CD4-positive, alpha-beta T cell treated with Interleukin-6 for 4 hours (primary cell): ENCODE data around the gene OR1A2.
"Not testable (repeated sequence)": the region's sequence is repeated elsewhere in the genome, so short reads cannot be mapped to it uniquely, and the experiment has no call there.

Experiments used
- DNase-seq: peaks from one replicate; pipeline ENCODE4 v3.0.0-alpha.2; 2020; ENCODE audit warnings: mixed read lengths

OR1A2 gene, protein sequence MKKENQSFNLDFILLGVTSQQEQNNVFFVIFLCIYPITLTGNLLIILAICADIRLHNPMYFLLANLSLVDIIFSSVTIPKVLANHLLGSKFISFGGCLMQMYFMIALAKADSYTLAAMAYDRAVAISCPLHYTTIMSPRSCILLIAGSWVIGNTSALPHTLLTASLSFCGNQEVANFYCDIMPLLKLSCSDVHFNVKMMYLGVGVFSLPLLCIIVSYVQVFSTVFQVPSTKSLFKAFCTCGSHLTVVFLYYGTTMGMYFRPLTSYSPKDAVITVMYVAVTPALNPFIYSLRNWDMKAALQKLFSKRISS

GRCh38 chr17:3197219-3197618, at the start of gene OR1A2:
OR1A2 (plus strand) TSS chr17:3197519; CDS start chr17:3197519, 0 bp downstream.
- no peak for DNase-seq

DNA sequence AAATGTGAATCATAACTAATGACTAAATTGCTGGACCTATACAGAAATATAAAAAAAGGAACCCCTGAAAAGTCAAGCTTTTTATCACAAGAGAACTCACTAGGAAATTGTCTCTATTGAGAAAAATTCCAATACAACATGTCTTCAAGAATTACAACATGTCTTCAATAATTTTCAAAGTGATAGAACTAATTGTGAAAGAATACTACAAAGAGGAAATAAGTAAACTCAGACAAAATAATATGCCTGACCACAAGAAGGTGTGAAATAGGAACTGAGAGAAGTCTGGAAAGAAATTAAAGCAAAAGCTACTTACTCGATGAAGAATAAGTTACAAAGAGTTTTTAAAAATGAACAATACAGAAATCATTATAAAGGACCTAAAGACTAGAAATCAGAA, 40.1 kb upstream of the OR1A2 start:
- no peak for DNase-seq

DNA sequence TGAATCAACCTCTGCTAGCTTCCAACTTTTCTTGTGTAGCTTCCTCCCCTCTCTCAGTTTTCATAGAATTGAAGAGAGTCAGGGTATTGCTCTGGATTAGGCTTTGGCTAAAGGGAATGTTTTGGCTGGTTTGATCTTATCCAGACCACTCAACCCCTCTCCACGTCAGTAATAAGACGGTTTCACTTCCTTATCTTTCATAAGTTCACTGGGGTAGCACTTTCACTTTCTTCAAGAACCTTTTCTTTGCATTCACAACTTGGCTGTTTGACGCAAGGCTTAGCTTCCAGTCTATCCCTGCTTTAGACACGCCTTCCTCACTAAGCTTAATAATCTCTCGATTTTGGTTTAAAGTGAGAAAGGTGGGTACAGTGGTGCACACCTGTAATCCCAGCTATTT, 29.7 kb upstream of the OR1A2 start:
- no peak for DNase-seq

GRCh38 chr17:3189961-3190360, 7.4 kb upstream of the OR1A2 start:
- DNase-seq: no peak

DNA sequence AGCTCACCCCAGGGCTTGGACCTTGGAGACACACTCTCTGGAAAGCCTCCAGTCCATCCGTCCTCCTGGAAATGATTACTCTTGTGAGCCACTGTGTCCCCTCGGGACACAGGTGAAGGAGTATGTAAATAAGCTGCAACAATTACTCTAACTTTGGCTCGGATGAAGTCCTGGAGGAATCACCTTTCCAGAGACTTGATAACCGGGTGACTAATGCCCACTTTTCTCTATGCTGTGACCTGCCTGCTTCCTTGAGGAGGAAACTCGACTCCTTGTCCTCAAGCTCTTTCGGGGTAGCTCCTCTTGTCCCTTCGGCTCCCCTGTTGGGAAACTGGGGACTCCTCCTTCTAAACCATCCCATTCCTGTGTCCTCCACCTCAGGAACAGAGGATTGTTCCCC, 10.0 kb downstream of the OR1A2 start, which contains the start of gene OR1A1:
Gene OR1A1, plus strand, starts transcription at position 301 of the 400 bp plus-strand sequence. CDS start 7,954 bp downstream, outside the sequence.
- DNase-seq: no peak

DNA sequence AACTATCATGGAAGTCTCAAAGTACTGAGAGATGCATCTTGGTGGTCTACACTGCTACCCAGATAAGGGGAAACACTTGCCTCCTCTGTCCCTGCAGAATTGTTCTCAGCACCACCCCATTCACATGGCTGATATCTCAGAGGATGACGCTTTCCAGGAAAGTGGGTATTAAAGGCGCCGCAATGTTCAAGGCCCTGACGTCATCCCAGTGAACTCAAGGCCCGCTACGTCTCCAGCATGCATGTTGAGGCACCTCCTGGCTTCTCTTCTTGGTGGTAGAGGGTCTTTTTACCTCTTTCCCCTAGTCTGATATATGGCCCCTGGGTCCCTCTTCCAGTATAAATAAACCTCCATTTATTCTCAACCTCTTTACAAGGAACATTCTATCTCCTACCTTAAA, 11.2 kb downstream of the OR1A2 start:
- DNase-seq: no peak

DNA sequence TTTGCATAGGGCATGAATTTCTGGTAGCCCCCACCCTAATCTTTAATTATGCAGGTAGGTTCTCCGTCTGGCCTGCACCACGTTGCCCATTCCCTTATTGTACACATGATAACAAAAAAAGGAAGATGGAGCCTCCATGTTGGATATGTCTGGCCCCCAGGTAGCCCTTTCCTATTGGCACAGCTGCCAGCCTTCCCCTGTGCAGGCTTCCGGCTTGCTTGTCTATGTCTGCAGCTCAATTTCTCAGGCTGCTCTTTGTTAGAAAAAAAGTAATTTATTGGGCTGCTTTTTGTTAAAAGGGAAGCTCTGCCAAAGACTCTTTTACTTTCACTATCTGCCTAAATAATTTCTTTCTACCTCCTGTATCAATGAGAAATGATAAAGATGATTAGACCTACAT, 15.7 kb downstream of the OR1A2 start:
- no peak for DNase-seq

- no peak for DNase-seq
Observed at GRCh38 chr17:3213587-3213986, 16.3 kb downstream of the OR1A2 start.

DNA sequence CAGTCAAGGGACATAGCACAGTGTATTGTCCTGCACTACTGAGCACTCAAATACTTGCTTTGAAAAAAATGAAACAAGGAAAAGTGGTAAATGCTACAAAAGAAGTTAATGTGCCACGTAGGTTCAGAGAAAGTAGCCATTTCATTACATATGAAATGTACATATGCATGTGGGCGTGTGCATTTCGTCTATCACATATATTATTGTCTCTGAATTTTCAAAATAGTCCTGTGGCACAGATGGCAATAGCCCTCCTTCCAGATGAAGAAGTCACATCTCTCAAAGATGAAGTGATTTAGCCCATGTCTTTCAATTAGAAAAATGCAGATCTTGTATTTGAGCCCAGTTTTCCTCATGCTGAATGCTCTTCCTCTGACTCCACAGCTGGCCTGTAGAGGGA, 22.7 kb downstream of the OR1A2 start:
- DNase-seq: not testable (repeated sequence)

GRCh38 chr17:3221850-3222249, 24.5 kb downstream of the OR1A2 start:
- DNase-seq: no peak

DNA sequence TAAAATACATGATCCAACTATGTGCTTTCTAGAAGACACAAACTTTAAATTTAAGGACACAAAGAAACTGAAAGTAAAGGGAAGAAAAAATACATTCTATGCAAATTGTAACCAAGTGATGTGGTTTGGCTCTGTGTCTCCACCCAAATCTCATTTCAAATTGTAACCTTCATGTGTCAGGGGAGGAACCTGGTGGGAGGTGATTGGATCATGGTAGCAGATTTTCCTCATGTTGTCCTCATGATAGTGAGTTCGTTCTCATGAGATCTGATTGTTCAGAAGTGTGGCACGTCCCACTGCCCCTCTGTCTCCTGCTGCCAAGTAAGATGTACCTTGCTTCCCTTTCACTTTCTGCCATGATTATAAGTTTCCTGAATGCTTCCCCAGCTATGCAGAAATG, 25.2 kb downstream of the OR1A2 start:
- DNase-seq: no peak

GRCh38 chr17:3224721-3225352, 27.5 kb downstream of the OR1A2 start:
- not testable (repeated sequence) for DNase-seq

DNA sequence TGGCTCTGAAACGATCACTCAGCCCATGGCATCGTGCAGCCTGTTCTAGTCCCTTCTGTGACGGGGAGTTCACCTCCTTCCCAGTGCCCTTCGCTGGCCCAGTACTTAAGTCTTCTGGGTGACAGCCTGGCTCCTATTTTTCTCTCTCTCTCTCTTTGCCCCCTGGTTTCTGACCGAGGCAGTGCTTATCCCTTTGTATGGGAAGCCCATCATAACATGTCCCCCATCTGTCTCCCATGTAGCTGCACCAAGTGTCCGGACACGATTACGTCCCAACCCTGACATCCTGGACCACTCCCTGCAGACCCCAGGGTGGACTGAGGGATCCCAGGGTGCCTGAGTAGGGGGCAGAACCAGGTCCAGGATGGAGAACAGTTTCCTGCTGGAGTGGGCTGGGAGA, 35.0 kb downstream of the OR1A2 start:
- not testable (repeated sequence) for DNase-seq

DNA sequence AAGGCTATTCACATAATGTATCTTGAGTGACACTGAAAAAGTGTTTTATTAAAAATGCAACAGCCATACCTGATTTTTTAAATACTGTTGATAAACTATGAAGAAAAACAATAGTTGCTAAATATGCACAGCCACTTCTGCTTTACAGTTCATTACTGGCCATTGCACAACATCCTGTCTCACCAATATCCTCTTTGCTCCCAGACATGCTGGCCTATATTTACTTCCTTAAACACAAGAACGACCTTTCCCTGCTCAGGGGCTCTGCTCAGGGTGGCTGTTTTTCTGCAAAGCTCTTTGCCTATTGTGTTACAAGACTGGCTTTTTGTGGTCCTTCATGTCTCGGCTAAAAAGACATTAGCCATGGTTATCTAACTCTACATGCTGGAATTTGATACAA, 41.4 kb downstream of the OR1A2 start:
- not testable (repeated sequence) for DNase-seq

DNA sequence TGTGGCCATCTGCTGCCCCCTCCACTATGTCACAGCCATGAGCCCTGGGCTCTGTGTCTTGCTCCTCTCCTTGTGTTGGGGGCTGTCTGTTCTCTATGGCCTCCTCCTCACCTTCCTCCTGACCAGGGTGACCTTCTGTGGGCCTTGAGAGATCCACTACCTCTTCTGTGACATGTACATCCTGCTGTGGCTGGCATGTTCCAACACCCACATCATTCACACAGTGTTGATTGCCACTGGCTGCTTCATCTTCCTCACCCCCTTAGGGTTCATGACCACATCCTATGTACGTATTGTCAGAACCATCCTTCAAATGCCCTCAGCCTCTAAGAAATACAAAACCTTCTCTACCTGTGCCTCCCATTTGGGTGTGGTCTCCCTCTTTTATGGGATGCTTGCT, 43.7 kb downstream of the OR1A2 start:
- not testable (repeated sequence) for DNase-seq

GRCh38 chr17:3244841-3245240, 47.5 kb downstream of the OR1A2 start:
- not testable (repeated sequence) for DNase-seq
